Gastroesophageal sphincter (tissue), 3 donors: ENCODE data around the gene DEFB129.

ENCODE experiments used
- POLR2A ChIP-seq, 2 donors: fragments of 450-650 bp; IDR thresholded peaks; one replicate each; pipeline ENCODE4 v1.6.1; 2017; ENCODE audit warnings: antibody characterized with exemption in 2 of 2, mild to moderate bottlenecking in 2 of 2, moderate library complexity in 1 of 2
- POLR2AphosphoS5 ChIP-seq: sonication (generic); formaldehyde crosslinking; IDR thresholded peaks from one replicate; pipeline ENCODE4 v1.6.1; 2017; ENCODE audit warnings: antibody characterized with exemption
- TF ChIP-seq, protein P1 (sequence below), 4 experiments: fragments of 200-600 bp in 2 of 4; fragments of 450-650 bp in 2 of 4; sonication (generic) in 1 of 4; IDR thresholded peaks; one replicate each; pipeline ENCODE4 v1.5.1; 2017 to 2019; ENCODE audit warnings: antibody characterized with exemption in 4 of 4, mild to moderate bottlenecking in 2 of 4, moderate library complexity in 2 of 4

- TF ChIP-seq, protein P1, sequence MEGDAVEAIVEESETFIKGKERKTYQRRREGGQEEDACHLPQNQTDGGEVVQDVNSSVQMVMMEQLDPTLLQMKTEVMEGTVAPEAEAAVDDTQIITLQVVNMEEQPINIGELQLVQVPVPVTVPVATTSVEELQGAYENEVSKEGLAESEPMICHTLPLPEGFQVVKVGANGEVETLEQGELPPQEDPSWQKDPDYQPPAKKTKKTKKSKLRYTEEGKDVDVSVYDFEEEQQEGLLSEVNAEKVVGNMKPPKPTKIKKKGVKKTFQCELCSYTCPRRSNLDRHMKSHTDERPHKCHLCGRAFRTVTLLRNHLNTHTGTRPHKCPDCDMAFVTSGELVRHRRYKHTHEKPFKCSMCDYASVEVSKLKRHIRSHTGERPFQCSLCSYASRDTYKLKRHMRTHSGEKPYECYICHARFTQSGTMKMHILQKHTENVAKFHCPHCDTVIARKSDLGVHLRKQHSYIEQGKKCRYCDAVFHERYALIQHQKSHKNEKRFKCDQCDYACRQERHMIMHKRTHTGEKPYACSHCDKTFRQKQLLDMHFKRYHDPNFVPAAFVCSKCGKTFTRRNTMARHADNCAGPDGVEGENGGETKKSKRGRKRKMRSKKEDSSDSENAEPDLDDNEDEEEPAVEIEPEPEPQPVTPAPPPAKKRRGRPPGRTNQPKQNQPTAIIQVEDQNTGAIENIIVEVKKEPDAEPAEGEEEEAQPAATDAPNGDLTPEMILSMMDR (IDR thresholded peaks at IDR 0.05): no peak
- TF ChIP-seq POLR2A (IDR thresholded peaks at IDR 0.05): no peak
- no peak for TF ChIP-seq POLR2AphosphoS5
Measured at GRCh38 chr20:270517-270916, 43.5 kb downstream of the DEFB129 start.
